HEK293 (cell line): ENCODE measurements around the gene ZXDC.

Experiments used
- CTCF ChIA-PET: fragments of 350-600 bp; formaldehyde crosslinking; extraction: SDS; loops from one replicate; lab custom pipeline; 2021; ENCODE audit warnings: antibody characterized with exemption; lab: Yijun Ruan, JAX
- POLR2A ChIA-PET: fragments of 300-600 bp; formaldehyde crosslinking; extraction: SDS; loops from one replicate; lab custom pipeline; 2020; ENCODE audit warnings: antibody characterized with exemption, inconsistent platforms; lab: Yijun Ruan, JAX
- H3K27ac ChIP-seq: fragments of 200-500 bp; sonication (Bioruptor generic); 2 replicates; pipeline ENCODE4 v1.5.1; 2014; ENCODE audit warnings: low read depth, low read length, control low read depth, inconsistent platforms; ENCODE audit errors: extremely low read depth
- H3K36me3 ChIP-seq, 2 experiments: fragments of 200-500 bp in 1 of 2; sonication (Bioruptor generic) in 1 of 2; 1 replicate in 1 of 2; 2 replicates in 1 of 2; pipeline ENCODE4 v1.5.1; 2014 to 2017; ENCODE audit warnings: inconsistent platforms in 2 of 2, low read length in 2 of 2; ENCODE audit not compliant: control insufficient read depth in 2 of 2, insufficient read depth in 1 of 2
- H3K4me1 ChIP-seq: fragments of 200-500 bp; sonication (Bioruptor generic); 2 replicates; pipeline ENCODE4 v1.5.1; 2014; ENCODE audit warnings: mild to moderate bottlenecking, low read length, inconsistent platforms; ENCODE audit not compliant: control insufficient read depth, insufficient read depth
- H3K4me3 ChIP-seq: 2 replicates; pipeline ENCODE4 v1.5.1; 2011; ENCODE audit warnings: low read depth, mild to moderate bottlenecking, control low read depth, low read length, moderate library complexity
- H3K9me3 ChIP-seq: fragments of 200-500 bp; sonication (Bioruptor generic); 2 replicates; pipeline ENCODE4 v1.5.1; 2014; ENCODE audit warnings: low read depth, low read length, inconsistent platforms; ENCODE audit not compliant: control insufficient read depth, insufficient read depth
- IKZF3 ChIP-seq: fragments of 450-650 bp; IDR thresholded peaks from 2 replicates; pipeline ENCODE4 v1.5.0; 2018; ENCODE audit warnings: missing biosample characterization, mild to moderate bottlenecking, missing genetic modification characterization, moderate library complexity
- KLF1 ChIP-seq: fragments of 450-650 bp; formaldehyde crosslinking; IDR thresholded peaks from 2 replicates; pipeline ENCODE4 v1.5.1; 2016; ENCODE audit warnings: missing biosample characterization, missing genetic modification characterization
- ZBTB11 ChIP-seq: fragments of 450-650 bp; formaldehyde crosslinking; conservative IDR thresholded peaks from 2 replicates; pipeline ENCODE4 v1.5.1; 2016; ENCODE audit warnings: low read depth, missing biosample characterization, missing genetic modification characterization
- ZBTB20 ChIP-seq: fragments of 450-650 bp; formaldehyde crosslinking; IDR thresholded peaks from 2 replicates; pipeline ENCODE4 v1.5.1; 2016; ENCODE audit warnings: missing biosample characterization, missing genetic modification characterization
- ZNF23 ChIP-seq: fragments of 450-650 bp; formaldehyde crosslinking; IDR thresholded peaks from 2 replicates; pipeline ENCODE4 v1.5.1; 2016; ENCODE audit warnings: missing biosample characterization, missing genetic modification characterization, borderline replicate concordance
- ZNF292 ChIP-seq: fragments of 450-650 bp; formaldehyde crosslinking; IDR thresholded peaks from 2 replicates; pipeline ENCODE4 v1.5.1; 2016; ENCODE audit warnings: low read depth, missing biosample characterization, missing genetic modification characterization, borderline replicate concordance
- ZNF341 ChIP-seq: fragments of 450-650 bp; formaldehyde crosslinking; IDR thresholded peaks from 2 replicates; pipeline ENCODE4; 2016; ENCODE audit warnings: low read depth, missing biosample characterization, missing genetic modification characterization
- ZNF423 ChIP-seq: fragments of 450-650 bp; formaldehyde crosslinking; IDR thresholded peaks from 2 replicates; pipeline ENCODE4 v1.5.1; 2016; ENCODE audit warnings: missing biosample characterization, missing genetic modification characterization
- ZNF473 ChIP-seq: fragments of 450-650 bp; formaldehyde crosslinking; IDR thresholded peaks from 2 replicates; pipeline ENCODE4 v1.5.1; 2017; ENCODE audit warnings: missing biosample characterization, missing genetic modification characterization
- ZNF48 ChIP-seq: fragments of 450-650 bp; formaldehyde crosslinking; IDR thresholded peaks from 2 replicates; pipeline ENCODE4 v1.5.1; 2016; ENCODE audit warnings: missing biosample characterization, missing genetic modification characterization
- ZNF488 ChIP-seq: fragments of 450-650 bp; formaldehyde crosslinking; IDR thresholded peaks from 2 replicates; pipeline ENCODE4 v1.5.1; 2016; ENCODE audit warnings: missing biosample characterization, missing genetic modification characterization
- ZNF658 ChIP-seq: fragments of 450-650 bp; formaldehyde crosslinking; IDR thresholded peaks from 2 replicates; pipeline ENCODE4; 2016; ENCODE audit warnings: missing biosample characterization, missing genetic modification characterization
- ZNF776 ChIP-seq: fragments of 450-650 bp; formaldehyde crosslinking; IDR thresholded peaks from 2 replicates; pipeline ENCODE4 v1.5.0; 2017; ENCODE audit warnings: missing biosample characterization, missing genetic modification characterization, borderline replicate concordance
- ZNF792 ChIP-seq: fragments of 450-650 bp; formaldehyde crosslinking; IDR thresholded peaks from 2 replicates; pipeline ENCODE4 v1.5.1; 2016; ENCODE audit warnings: missing biosample characterization, missing genetic modification characterization
- ZSCAN18 ChIP-seq: fragments of 450-650 bp; formaldehyde crosslinking; IDR thresholded peaks from 2 replicates; pipeline ENCODE4 v1.5.1; 2016; ENCODE audit warnings: missing biosample characterization, missing genetic modification characterization
- ZSCAN23 ChIP-seq: fragments of 450-650 bp; formaldehyde crosslinking; IDR thresholded peaks from 2 replicates; pipeline ENCODE4 v1.5.1; 2016; ENCODE audit warnings: missing biosample characterization, missing genetic modification characterization
- ZSCAN4 ChIP-seq: fragments of 450-650 bp; formaldehyde crosslinking; IDR thresholded peaks from 2 replicates; pipeline ENCODE4 v1.5.1; 2017; ENCODE audit warnings: missing biosample characterization, missing genetic modification characterization

The ZXDC gene

GRCh38 chr3:126459111-126459762, 16.5 kb downstream of the ZXDC start:
- no peak overlapping the region for H3K27ac ChIP-seq
- TF ChIP-seq ZBTB11 (tag by site-specific recombination) (no peak), ZBTB20 (tag by site-specific recombination) (no peak), ZNF792 (tag by site-specific recombination) (no peak), ZSCAN4 (tag by site-specific recombination) (no peak), ZSCAN23 (tag by site-specific recombination) (no peak), ZNF473 (no peak), ZNF658 (tag by site-specific recombination) (no peak), ZNF423 (no peak), ZNF488 (tag by site-specific recombination) (no peak), ZNF341 (tag by site-specific recombination) (no peak), KLF1 (no peak), ZSCAN18 (tag by site-specific recombination) (no peak), ZNF23 (tag by site-specific recombination) (no peak), ZNF48 (tag by site-specific recombination) (no peak), IKZF3 (tag by site-specific recombination) (no peak)
- no peaks in the 10 kb centered on the region for H3K4me1 ChIP-seq
- ChIA-PET POLR2A (no interaction called here), CTCF (no interaction called here)
- H3K36me3 ChIP-seq = peaks cover 5 to 93% of the 10 kb centered on the region in 2 experiments
- H3K9me3 ChIP-seq = no peaks in the 10 kb centered on the region
- no peak overlapping the region for H3K4me3 ChIP-seq

- ChIA-PET CTCF (no interaction called here), POLR2A (no interaction called here)
- H3K36me3 ChIP-seq = peaks cover 10 to 91% of the 10 kb centered on the region in 2 experiments
- no peak overlapping the region for H3K4me3 ChIP-seq
- no peak overlapping the region for H3K27ac ChIP-seq
- H3K9me3 ChIP-seq = no peaks in the 10 kb centered on the region
- H3K4me1 ChIP-seq = no peaks in the 10 kb centered on the region
- no peak for TF ChIP-seq ZNF776 (tag by site-specific recombination)
- no peak for TF ChIP-seq ZNF292 (tag by site-specific recombination)
Observed at GRCh38 chr3:126456766-126457388, 18.8 kb downstream of the ZXDC start.
